Measurements from ENCODE around the gene SDK2.

DNA sequence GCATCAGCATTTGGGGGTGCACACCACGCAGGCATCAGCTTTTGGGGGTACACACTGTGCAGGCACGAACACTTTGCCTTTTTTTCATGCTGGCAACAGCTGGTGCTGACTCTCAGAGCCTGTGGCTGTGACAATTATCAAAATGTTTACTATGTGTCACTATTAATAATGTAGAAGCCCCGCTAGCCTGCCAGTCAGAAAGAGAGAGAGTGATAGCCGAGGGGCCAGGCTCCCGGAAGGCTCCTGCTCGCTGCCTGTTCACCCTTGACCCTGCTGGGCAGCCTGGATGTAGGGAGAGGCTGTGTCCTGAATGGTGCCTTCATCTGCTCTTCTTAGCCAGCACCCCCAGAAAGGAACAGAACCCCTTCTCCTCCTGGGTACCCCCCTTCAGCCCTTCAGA is 61.9 kb downstream of the SDK2 start:
- no peak for TF ChIP-seq GATA2 (IDR thresholded peaks at IDR 0.05; ENCODE audit: low read depth, low read length)
- no peak for TF ChIP-seq GATA3 (IDR thresholded peaks at IDR 0.05; ENCODE audit: low read depth, low read length)

Data from SH-SY5Y (cell line).